NCI-H2171 treated with DMSO at 0.1 percent for 48 hours (cell line): ENCODE results near the gene TFRC.
A peak's percentile ranks its signal among the peaks of the same experiment; 100 is the strongest.
"Not testable (repeated sequence)": the region's sequence is repeated elsewhere in the genome, so short reads cannot be mapped to it uniquely, and the experiment has no call there.

ENCODE experiments used
- DNase-seq: peaks from one replicate; lab custom pipeline; 2025; lab: John Stamatoyannopoulos, UW

Gene TFRC

DNA sequence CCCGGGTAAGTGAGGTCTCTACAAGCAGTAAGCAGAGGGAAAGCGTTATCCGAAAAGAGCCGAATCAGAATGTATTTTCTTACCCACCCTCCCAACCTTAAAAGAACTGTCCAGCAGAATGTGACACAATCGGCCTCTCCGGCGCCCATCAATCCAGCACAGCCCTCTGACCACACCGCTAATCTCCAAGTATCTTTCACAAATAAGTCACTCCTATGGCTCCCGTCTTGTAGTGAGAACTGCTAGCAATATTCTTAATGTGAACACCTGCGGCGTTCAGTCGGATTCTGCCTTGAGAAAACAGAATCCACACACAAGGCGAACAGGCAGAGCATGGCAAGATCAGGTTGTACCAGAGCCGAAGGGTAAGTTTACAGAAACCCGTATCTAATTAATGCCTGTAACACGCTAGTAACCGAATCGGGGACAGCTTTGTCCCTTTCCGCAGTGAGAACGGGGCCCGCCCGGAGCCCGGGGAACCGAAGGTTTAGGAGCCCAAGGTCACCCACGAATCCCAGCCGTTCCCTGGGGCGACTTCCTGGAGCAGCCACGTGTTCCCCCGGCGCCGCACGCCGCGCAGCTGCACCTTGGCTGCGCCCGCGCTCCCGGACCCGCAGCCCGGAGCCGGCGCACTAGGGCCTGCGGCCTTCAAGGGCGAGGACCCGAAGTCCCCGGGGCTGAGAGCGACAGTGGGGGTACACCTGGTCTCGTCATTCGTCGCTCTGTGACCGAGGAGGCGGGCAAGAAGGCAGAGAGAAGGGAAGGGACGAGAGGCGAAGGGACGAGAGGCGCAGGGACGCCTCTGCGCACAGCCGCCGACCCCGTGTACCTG lies 672 bp downstream of the TFRC start:
- peak; percentile 67 for DNase-seq

DNA sequence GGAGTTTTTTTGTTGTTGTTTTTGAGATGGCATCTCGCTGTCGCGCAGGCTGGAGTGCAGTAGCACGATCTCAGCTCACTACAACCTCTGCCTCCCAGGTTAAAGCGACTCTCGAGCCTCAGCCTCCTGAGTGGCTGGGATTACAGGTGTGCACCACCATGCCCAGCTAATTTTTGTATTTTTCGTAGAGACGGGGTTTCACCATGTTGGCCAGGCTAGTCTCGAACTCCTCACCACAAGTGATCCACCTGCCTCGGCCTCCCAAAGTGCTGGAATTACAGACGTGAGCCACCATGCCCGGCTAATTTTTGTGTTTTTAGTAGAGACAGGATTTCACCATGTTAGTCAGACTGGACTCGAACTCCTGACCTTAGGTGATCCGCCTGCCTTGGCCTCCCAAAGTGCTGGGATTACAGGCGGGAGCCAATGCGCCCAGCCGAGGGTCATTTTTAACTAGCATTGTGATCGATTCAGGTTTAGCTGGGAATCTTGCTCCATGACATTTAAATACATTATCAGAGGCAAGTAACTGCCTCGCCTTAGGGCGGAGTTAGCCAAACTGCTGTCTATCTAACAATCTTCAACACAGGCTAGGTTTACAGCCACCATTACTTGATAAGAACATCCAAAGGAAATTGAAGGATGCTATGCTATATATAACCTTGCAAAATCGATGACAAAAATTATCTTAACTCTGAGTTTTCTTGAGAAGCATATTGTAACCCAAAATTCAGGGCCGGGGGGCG lies 1.6 kb downstream of the TFRC start:
- not testable (repeated sequence) for DNase-seq

- DNase-seq: no peak
Observed at GRCh38 chr3:196079682-196080081, 2.2 kb downstream of the TFRC start.

DNA sequence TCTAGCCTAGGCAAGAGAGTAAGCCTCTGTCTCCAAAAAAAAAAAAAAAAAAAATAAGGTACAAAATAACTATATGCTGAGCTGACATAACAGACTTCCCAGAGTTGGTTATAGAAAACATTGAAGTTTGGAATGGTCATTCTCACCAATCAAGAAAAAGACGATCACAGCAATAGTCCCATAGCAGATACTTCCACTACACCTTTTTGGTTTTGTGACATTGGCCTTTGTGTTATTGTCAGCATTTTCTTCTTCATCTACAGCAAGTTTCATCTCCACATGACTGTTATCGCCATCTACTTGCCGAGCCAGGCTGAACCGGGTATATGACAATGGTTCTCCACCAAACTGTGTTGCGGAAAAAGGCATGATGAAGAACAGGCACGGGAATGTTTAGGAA lies 6.9 kb downstream of the TFRC start:
- DNase-seq: no peak

GRCh38 chr3:196073255-196073753 lies 8.6 kb downstream of the TFRC start:
- DNase-seq: peak; percentile 64

DNA sequence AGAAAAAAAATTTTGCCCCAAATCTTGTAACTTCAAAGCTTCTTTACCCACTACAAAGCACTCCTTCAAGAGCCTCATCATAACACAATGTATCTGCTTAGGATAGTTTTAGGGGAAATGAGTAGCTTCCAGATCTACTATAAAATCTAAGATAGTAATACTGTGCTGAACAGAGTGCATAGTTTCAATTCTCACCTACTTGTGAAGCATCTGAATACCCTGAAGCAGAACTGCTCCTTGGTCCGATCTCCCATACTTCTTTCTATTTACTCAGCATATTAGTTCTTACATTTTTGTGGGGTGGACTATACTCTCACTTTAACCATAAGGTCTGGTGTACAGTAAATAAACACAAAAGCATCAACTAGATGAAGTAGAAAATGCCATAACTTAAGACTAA lies 9.6 kb downstream of the TFRC start:
- DNase-seq: no peak

DNA sequence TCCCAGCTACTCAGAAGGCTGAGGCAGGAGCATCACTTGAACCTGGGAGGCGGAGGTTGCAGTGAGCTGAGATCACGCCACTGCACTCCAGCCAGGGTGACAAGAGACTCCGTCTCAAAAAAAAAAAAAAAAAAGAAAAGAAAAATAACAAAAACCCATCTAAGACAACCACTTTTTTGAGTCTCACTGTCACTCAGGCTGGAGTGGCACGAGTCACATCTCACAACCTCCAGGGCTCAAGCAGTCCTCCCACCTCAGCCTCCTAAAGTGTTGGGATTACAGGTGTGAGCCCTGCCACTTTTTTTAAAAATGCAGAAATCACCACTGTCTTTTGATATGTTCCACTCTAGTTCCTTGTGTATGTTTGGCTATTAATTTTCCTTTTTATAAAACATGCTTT lies 13.1 kb downstream of the TFRC start:
- DNase-seq: not testable (repeated sequence)

DNA sequence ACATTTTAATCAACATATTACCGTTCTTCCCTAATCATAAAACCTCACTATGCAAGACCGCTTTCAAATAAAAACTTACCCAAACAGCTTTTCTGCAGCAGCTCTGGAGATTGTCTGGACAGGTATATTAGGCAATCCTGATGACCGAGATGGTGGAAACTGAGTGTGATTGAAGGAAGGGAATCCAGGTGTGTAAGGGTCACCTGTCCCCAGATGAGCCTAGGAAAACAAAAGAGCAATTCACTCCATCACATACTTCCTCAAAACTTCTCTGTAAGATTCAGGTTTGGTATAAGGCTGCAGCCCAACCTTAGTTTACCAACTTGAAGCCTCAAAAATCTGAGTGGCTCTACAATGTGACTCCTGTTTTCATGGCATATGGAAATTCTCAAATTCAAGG lies 14.5 kb downstream of the TFRC start:
- DNase-seq: no peak

DNA sequence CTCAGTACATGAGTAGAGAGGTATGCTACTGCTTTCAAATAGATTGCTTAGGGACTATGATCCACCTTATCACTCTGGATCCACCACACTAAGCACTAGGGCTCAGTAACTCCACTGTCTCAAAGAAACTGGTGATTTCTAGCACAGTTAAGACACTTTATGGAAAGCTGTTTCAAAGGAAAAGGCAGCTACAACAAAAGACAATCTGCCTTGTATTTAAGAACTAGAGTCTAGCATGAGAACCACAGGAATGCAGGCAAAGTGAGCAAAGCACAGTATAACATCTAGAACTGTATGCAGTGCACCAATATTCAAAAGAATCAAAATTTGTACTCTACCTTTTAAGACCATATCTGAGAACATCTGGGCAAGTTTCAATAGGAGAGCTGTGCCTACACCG lies 17.9 kb downstream of the TFRC start:
- no peak for DNase-seq

DNA sequence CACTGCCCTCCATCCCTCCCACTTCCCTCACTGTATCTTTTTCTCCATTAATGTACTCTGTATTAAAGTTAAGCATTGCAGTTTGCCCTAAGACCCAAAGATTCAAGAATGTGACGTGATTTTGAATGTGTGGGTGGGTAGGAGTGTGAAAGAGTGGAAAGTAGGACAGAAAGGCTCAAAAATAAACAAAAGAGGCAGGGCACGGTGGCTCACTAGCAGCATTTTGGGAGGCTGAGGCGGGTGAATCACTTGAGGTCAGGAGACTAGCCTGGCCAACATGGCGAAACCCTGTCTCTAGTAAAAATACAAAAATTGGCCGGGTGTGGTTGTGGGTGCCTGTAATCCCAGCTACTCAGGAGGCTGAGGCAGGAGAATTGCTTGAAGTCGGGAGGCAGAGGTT lies 18.4 kb downstream of the TFRC start:
- no peak for DNase-seq

GRCh38 chr3:196063049-196063448 lies 18.8 kb downstream of the TFRC start:
- DNase-seq: no peak

DNA sequence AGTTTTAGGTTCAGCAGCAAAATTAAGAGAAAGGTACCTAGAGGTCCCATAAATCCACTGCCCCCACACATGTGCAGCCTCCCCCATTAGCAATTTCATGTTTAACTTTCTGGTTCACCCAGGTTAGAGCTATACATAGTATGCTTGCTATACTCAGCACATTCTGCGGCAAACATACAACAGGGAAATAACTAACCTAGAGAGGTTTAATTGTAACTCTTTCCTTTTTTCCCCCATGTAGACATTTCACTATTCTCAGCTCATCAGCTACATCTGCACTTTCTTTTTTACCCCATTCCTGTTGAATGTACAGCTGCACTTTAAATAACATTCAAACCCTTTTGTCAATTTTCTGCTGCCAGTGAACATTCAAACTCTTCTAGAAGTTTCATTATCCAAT lies 21.1 kb downstream of the TFRC start:
- DNase-seq: no peak

DNA sequence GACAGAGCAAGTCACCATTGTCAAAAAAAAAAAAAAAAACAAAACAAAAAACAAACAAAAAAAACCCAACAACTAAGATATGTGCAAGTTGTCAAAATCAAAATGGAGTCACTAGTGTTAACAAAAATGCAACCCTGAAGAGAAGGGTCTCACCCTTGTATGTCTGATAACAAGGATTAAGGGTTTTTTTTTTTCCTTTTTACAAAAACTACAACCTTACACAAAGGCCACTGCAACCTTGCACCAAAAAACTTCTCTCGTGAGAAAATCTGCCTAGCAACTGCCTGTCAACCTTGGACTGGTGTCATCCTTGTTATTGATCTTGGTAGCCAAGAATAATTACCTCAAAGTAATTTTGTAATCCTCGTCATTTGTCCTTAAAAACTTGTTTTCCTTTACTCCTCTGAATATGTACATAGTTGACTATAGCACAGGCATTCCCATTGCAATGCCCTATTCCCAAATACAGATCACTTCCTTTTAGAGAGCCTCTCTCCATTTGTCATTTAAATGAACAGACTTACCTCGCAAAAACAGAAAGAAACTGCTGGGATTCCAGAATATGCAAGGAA lies 24.0 kb downstream of the TFRC start:
- no peak for DNase-seq

DNA sequence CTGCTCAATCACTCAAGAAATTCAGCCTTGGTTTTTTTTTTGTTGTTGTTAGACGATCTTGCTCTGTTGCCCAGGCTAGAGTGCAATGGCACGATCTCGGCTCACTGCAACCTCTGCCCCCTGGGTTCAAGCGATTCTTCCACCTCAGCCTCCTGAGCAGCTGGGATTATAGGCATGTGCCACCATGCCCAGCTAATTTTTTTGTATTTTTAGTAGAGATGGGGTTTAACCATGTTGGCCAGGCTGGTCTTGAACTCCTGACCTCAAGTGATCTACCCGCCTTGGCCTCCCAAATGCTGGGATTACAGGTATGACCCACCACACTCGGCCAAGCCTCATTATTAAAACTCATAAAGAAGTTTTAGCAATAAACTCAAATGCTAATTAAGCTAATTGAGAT lies 25.5 kb downstream of the TFRC start:
- DNase-seq: not testable (repeated sequence)

- DNase-seq: no peak
Observed at GRCh38 chr3:196055683-196056270, 26.1 kb downstream of the TFRC start.

- DNase-seq: no peak
Observed at GRCh38 chr3:196055240-196055639, 26.6 kb downstream of the TFRC start.

GRCh38 chr3:196054661-196055060 lies 27.2 kb downstream of the TFRC start:
- no peak for DNase-seq

- no peak for DNase-seq
Observed at GRCh38 chr3:196053487-196053886, 28.4 kb downstream of the TFRC start.

GRCh38 chr3:196051282-196052076 lies 30.4 kb downstream of the TFRC start:
- no peak for DNase-seq

- DNase-seq: no peak
Observed at GRCh38 chr3:196050597-196050996, 31.3 kb downstream of the TFRC start.

DNA sequence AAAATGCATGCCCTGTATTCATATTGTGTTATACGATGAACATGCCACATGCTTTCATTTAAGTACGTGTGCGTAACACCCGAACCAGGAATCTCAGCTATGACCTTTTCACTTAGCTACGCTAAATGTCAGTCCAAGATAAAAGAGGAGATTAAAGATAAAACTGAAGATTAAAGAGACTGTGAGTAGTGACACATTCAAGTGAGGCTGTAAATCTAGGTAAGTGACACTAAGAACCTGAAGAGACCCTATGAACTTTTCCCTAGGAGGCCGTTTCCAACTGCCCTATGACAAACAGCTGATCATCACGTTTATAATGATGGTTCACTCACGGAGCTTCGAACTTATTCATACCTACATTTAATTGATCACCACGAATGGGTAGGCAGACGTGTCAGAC lies 32.2 kb downstream of the TFRC start:
- DNase-seq: no peak
